A549 (cell line): Measurements from ENCODE around the gene SRL. TPM values are rescaled to one million over a fixed set of nuclear protein-coding genes. Genes with fewer than 3 reads are reported as not detected.

ENCODE experiments used
- ATAC-seq, 2 experiments: fragments of 200-7000 bp in 1 of 2; fragments of >200 bp in 1 of 2; cut with Nextera tagmentation in 1 of 2; cut with Tn5 transposase in 1 of 2; 3 replicates each; pipeline versions ENCODE4 v1.8.0 to v1.9.1; 2018 to 2020; ENCODE audit warnings: mild to moderate bottlenecking in 1 of 2, moderate library complexity in 1 of 2
- CTCF ChIA-PET: fragments of 300-600 bp; sonication (Branson Sonifier 250); formaldehyde crosslinking; extraction: SDS; loops from one replicate; lab custom pipeline; 2021; ENCODE audit warnings: antibody characterized with exemption, inconsistent platforms; lab: Yijun Ruan, JAX
- POLR2A ChIA-PET: fragments of 350-600 bp; formaldehyde crosslinking; extraction: SDS; loops from one replicate; lab custom pipeline; 2021; ENCODE audit warnings: antibody characterized with exemption, inconsistent platforms; lab: Yijun Ruan, JAX
- DNase-seq, 2 experiments: peaks; one replicate each; pipeline versions ENCODE4 v3.0.0 to v3.0.0-alpha.2; 2011 to 2016; ENCODE audit warnings: low read depth in 1 of 2, low spot score in 1 of 2
- FAIRE-seq: peaks from 2 replicates; lab custom pipeline; 2011; peaks lifted over from hg19 to GRCh38; lab: Jason Lieb, UNC
- H3K27ac ChIP-seq, 2 experiments: fragments of >200 bp; sonication (Bioruptor Twin); formaldehyde crosslinking; 3 replicates each; pipeline ENCODE4 v1.5.1; 2016 to 2017
- H3K4me1 ChIP-seq: fragments of >200 bp; sonication (Bioruptor Twin); formaldehyde crosslinking; 3 replicates; pipeline ENCODE4 v1.6.1; 2016
- H3K4me2 ChIP-seq: fragments of >200 bp; sonication (Bioruptor Twin); formaldehyde crosslinking; 3 replicates; pipeline ENCODE4 v1.6.1; 2016
- H3K4me3 ChIP-seq: fragments of >200 bp; sonication (Bioruptor Twin); formaldehyde crosslinking; 3 replicates; pipeline ENCODE4 v1.5.1; 2016
- H3K9me3 ChIP-seq: fragments of >200 bp; sonication (Bioruptor Twin); formaldehyde crosslinking; 3 replicates; pipeline ENCODE4 v1.6.1; 2016
- BHLHE40 ChIP-seq: IDR thresholded peaks from 2 replicates; pipeline ENCODE4 v1.6.1; 2012; ENCODE audit warnings: low read depth, low read length, inconsistent platforms
- CBX8 ChIP-seq: fragments of 200-600 bp; sonication (generic); IDR thresholded peaks from 2 replicates; pipeline ENCODE4 v1.6.1; 2016
- CHD2 ChIP-seq: fragments of 150-350 bp; IDR thresholded peaks from 2 replicates; pipeline ENCODE4 v1.6.1; 2014; ENCODE audit warnings: low read length; ENCODE audit not compliant: partially characterized antibody
- CHD4 ChIP-seq: fragments of 200-600 bp; sonication (generic); IDR thresholded peaks from 2 replicates; pipeline ENCODE4 v1.6.1; 2016; ENCODE audit warnings: antibody characterized with exemption, mild to moderate bottlenecking, borderline replicate concordance
- EHMT2 ChIP-seq: fragments of 200-600 bp; sonication (generic); IDR thresholded peaks from 2 replicates; pipeline ENCODE4 v1.6.1; 2016; ENCODE audit warnings: antibody characterized with exemption, low read depth, mild to moderate bottlenecking, moderate library complexity
- EP300 ChIP-seq, 2 experiments: fragments of >200 bp; sonication (Bioruptor Twin); formaldehyde crosslinking; IDR thresholded peaks; 2 replicates in 1 of 2; 3 replicates in 1 of 2; pipeline ENCODE4 v1.6.1; 2016 to 2017
- GATA3 ChIP-seq: IDR thresholded peaks from 2 replicates; pipeline ENCODE4 v1.6.1; 2012; ENCODE audit warnings: borderline replicate concordance
- HDAC2 ChIP-seq: fragments of 200-600 bp; sonication (generic); IDR thresholded peaks from 2 replicates; pipeline ENCODE4 v1.6.1; 2016
- HOXA7 ChIP-seq: fragments of 250-450 bp; sonication (Bioruptor Pico); IDR thresholded peaks from 2 replicates; pipeline ENCODE4 v1.5.0; 2020; ENCODE audit warnings: mild to moderate bottlenecking, moderate library complexity
- JUN ChIP-seq, 2 experiments: fragments of >200 bp; sonication (Bioruptor Twin); formaldehyde crosslinking; IDR thresholded peaks; 2 replicates in 1 of 2; 3 replicates in 1 of 2; pipeline ENCODE4 v1.6.1; 2016 to 2017
- JUNB ChIP-seq: fragments of >200 bp; sonication (Bioruptor Twin); formaldehyde crosslinking; IDR thresholded peaks from 2 replicates; pipeline ENCODE4 v1.6.1; 2016
- KDM1A ChIP-seq: fragments of 200-600 bp; sonication (generic); IDR thresholded peaks from 2 replicates; pipeline ENCODE4 v1.6.1; 2016; ENCODE audit warnings: low read depth, mild to moderate bottlenecking
- NPAS2 ChIP-seq: fragments of 250-450 bp; sonication (Bioruptor Pico); IDR thresholded peaks from 2 replicates; pipeline ENCODE4 v1.8.0; 2022; ENCODE audit warnings: mild to moderate bottlenecking, moderate library complexity, borderline replicate concordance
- PHF8 ChIP-seq: fragments of 200-600 bp; sonication (generic); IDR thresholded peaks from 2 replicates; pipeline ENCODE4 v1.6.1; 2016; ENCODE audit warnings: low read depth, mild to moderate bottlenecking, antibody characterized with exemption, moderate library complexity, borderline replicate concordance
- POLR2A ChIP-seq: IDR thresholded peaks from 2 replicates; pipeline ENCODE4 v1.6.1; 2012; ENCODE audit warnings: mild to moderate bottlenecking, low read length
- POLR2AphosphoS2 ChIP-seq: conservative IDR thresholded peaks from 2 replicates; pipeline ENCODE4 v1.6.1; 2012; ENCODE audit warnings: low read length, improper control_type of control experiment, inconsistent platforms
- RNF2 ChIP-seq: fragments of 200-600 bp; sonication (generic); IDR thresholded peaks from 2 replicates; pipeline ENCODE4 v1.6.1; 2016; ENCODE audit warnings: low read depth, mild to moderate bottlenecking, antibody characterized with exemption, moderate library complexity, borderline replicate concordance
- SMC3 ChIP-seq: fragments of >200 bp; sonication (Bioruptor Twin); formaldehyde crosslinking; IDR thresholded peaks from 3 replicates; pipeline ENCODE4 v1.6.1; 2018; ENCODE audit warnings: inconsistent platforms
- SREBF2 ChIP-seq: fragments of 450-650 bp; IDR thresholded peaks from 2 replicates; pipeline ENCODE4 v1.6.1; 2014; ENCODE audit warnings: mild to moderate bottlenecking, moderate library complexity
- TFCP2L1 ChIP-seq: fragments of 250-450 bp; sonication (Bioruptor Pico); IDR thresholded peaks from 2 replicates; pipeline ENCODE4 v1.5.0; 2021; ENCODE audit warnings: mild to moderate bottlenecking
- TP53 ChIP-seq: fragments of 250-450 bp; sonication (Bioruptor Pico); IDR thresholded peaks from 2 replicates; pipeline ENCODE4 v1.5.0; 2021; ENCODE audit warnings: mild to moderate bottlenecking, moderate library complexity
- ZC3H11A ChIP-seq: fragments of 450-650 bp; IDR thresholded peaks from 2 replicates; pipeline ENCODE4 v1.6.1; 2014; ENCODE audit warnings: antibody characterized with exemption, mild to moderate bottlenecking
- WGBS: methylation state at CpG from one replicate; pipeline ENCODE4 v1.1.6; 2017; ENCODE audit errors: missing lambda C conversion rate; 5-methylcytosine and 5-hydroxymethylcytosine counted together
- polyA plus RNA-seq, 4 experiments: library from polyadenylated mRNA; depleted of rRNA in 3 of 4; stranded (reverse); fragments of >200 nt; fragmentation: RNase III in 1 of 4; extraction: RNeasy Plus Mini Kit Qiagen cat#74134 plus additional on column Dnase treatment in 1 of 4; gene quantifications; 2 replicates in 3 of 4; 3 replicates in 1 of 4; pipeline ENCODE4 v1.2.3, GENCODE V29; 2011 to 2017
- TF ChIP-seq, protein P1 (sequence below): fragments of 250-450 bp; sonication (Bioruptor Pico); IDR thresholded peaks from 2 replicates; pipeline ENCODE4 v1.5.0; 2021; ENCODE audit warnings: mild to moderate bottlenecking, moderate library complexity, borderline replicate concordance
- TF ChIP-seq, protein P2 (sequence below): fragments of 150-350 bp; IDR thresholded peaks from 2 replicates; pipeline ENCODE4 v1.6.1; 2014; ENCODE audit warnings: low read depth, mild to moderate bottlenecking, low read length
- TF ChIP-seq, protein P3 (sequence below): fragments of 200-600 bp; sonication (generic); IDR thresholded peaks from 2 replicates; pipeline ENCODE4 v1.6.1; 2016; ENCODE audit warnings: antibody characterized with exemption, mild to moderate bottlenecking, moderate library complexity
- TF ChIP-seq, protein P4 (sequence below): fragments of >200 bp; sonication (Bioruptor Twin); formaldehyde crosslinking; IDR thresholded peaks from 2 replicates; pipeline ENCODE4 v1.6.1; 2016
- TF ChIP-seq, protein P5 (sequence below): IDR thresholded peaks from 2 replicates; pipeline ENCODE4 v1.6.1; 2012
- TF ChIP-seq, protein P6 (sequence below): IDR thresholded peaks from 2 replicates; pipeline ENCODE4 v1.6.1; 2012
- TF ChIP-seq, protein P7 (sequence below): fragments of 450-650 bp; IDR thresholded peaks from 2 replicates; pipeline ENCODE4 v1.6.1; 2014; ENCODE audit warnings: antibody characterized with exemption

The SRL gene
- polyA plus RNA-seq, 2 of the 4 experiments (the other 2 are of a cell fraction): 0.03 TPM; not detected in 1

DNA sequence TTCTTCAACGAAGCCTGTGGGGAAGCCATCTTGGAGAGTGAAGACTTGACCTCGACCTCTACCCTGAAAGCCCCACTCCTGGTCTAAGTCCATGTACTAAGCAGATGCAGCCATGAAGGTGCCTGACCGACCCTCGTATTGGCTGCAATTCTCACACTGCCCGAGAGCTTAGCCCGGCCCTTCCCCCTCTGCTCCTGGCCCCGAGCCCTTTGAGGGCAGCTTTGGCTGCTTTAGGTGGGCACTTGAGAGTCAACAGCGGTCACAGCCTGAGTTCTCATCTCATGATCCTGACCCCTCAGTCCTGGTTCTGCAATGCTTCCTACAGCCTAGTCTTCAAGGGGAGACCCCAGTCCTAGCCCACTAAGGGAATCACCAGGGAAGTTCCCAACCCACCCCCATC lies 35.9 kb downstream of the SRL start:
- ChIA-PET CTCF (interaction anchor here (0.9 to 10.1 kb wide), 5 partner anchors 29 to 223 kb away, joined by 3 to 203 read pairs (median 4); no protein-coding TSS in a partner anchor), POLR2A (no interaction called here)
- no peak for TF ChIP-seq SMC3
- no peak for TF ChIP-seq EHMT2
- TF ChIP-seq, protein P1, sequence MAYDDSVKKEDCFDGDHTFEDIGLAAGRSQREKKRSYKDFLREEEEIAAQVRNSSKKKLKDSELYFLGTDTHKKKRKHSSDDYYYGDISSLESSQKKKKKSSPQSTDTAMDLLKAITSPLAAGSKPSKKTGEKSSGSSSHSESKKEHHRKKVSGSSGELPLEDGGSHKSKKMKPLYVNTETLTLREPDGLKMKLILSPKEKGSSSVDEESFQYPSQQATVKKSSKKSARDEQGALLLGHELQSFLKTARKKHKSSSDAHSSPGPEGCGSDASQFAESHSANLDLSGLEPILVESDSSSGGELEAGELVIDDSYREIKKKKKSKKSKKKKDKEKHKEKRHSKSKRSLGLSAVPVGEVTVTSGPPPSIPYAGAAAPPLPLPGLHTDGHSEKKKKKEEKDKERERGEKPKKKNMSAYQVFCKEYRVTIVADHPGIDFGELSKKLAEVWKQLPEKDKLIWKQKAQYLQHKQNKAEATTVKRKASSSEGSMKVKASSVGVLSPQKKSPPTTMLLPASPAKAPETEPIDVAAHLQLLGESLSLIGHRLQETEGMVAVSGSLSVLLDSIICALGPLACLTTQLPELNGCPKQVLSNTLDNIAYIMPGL: no peak
- no peak for TF ChIP-seq POLR2AphosphoS2
- no peak for TF ChIP-seq KDM1A
- no peak for TF ChIP-seq JUN (IDR thresholded peaks at IDR 0.05)
- no peak for TF ChIP-seq CBX8
- TF ChIP-seq, protein P2, sequence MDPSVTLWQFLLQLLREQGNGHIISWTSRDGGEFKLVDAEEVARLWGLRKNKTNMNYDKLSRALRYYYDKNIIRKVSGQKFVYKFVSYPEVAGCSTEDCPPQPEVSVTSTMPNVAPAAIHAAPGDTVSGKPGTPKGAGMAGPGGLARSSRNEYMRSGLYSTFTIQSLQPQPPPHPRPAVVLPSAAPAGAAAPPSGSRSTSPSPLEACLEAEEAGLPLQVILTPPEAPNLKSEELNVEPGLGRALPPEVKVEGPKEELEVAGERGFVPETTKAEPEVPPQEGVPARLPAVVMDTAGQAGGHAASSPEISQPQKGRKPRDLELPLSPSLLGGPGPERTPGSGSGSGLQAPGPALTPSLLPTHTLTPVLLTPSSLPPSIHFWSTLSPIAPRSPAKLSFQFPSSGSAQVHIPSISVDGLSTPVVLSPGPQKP: no peak
- TF ChIP-seq SREBF2: no peak
- no peak for TF ChIP-seq EP300 (IDR thresholded peaks at IDR 0.05)
- TF ChIP-seq, protein P3, sequence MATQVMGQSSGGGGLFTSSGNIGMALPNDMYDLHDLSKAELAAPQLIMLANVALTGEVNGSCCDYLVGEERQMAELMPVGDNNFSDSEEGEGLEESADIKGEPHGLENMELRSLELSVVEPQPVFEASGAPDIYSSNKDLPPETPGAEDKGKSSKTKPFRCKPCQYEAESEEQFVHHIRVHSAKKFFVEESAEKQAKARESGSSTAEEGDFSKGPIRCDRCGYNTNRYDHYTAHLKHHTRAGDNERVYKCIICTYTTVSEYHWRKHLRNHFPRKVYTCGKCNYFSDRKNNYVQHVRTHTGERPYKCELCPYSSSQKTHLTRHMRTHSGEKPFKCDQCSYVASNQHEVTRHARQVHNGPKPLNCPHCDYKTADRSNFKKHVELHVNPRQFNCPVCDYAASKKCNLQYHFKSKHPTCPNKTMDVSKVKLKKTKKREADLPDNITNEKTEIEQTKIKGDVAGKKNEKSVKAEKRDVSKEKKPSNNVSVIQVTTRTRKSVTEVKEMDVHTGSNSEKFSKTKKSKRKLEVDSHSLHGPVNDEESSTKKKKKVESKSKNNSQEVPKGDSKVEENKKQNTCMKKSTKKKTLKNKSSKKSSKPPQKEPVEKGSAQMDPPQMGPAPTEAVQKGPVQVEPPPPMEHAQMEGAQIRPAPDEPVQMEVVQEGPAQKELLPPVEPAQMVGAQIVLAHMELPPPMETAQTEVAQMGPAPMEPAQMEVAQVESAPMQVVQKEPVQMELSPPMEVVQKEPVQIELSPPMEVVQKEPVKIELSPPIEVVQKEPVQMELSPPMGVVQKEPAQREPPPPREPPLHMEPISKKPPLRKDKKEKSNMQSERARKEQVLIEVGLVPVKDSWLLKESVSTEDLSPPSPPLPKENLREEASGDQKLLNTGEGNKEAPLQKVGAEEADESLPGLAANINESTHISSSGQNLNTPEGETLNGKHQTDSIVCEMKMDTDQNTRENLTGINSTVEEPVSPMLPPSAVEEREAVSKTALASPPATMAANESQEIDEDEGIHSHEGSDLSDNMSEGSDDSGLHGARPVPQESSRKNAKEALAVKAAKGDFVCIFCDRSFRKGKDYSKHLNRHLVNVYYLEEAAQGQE: no peak
- no peak for TF ChIP-seq HDAC2
- no peak for TF ChIP-seq JUNB
- TF ChIP-seq, protein P4, sequence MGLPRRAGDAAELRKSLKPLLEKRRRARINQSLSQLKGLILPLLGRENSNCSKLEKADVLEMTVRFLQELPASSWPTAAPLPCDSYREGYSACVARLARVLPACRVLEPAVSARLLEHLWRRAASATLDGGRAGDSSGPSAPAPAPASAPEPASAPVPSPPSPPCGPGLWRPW: no peak
- no peak for TF ChIP-seq GATA3
- FAIRE-seq: no peak
- ATAC-seq: no peak
- Histone ChIP-seq H3K27ac (no peak overlapping the region), H3K4me1 (no peaks in the 10 kb centered on the region), H3K9me3 (no peaks in the 10 kb centered on the region), H3K4me2 (no peak overlapping the region), H3K4me3 (no peak overlapping the region)
- 59% methylated on average over 5 of the region's 8 CpGs for WGBS
- DNase-seq: no peak

DNA sequence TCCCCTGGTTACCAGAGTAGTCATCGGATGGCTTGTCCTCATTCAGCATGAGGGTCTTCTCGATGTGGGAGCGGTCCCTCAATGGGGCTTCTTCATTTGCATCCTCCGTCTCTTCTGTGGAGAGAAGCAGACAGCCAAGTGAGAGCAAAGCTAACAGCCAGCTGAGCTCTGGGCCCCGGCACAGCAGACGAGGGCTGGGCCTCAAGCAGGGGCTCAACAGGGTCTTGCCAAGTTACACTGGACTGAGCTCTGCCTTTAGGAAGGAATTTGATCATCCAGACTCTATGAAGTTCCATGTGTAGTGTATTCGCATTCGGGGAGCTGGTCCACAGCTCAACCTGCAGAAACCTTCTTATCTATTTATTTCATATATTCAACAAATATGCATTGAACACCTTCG lies 37.4 kb downstream of the SRL start:
- Histone ChIP-seq H3K27ac (no peak overlapping the region), H3K9me3 (no peaks in the 10 kb centered on the region), H3K4me2 (no peak overlapping the region), H3K4me3 (no peak overlapping the region), H3K4me1 (peaks cover 7% of the 10 kb centered on the region; the same call in 2 of the 3 replicates)
- ChIA-PET POLR2A (interaction anchor here (0.8 kb wide), 1 partner anchor 67 kb away, joined by 3 read pairs; no protein-coding TSS in a partner anchor), CTCF (interaction anchor here (0.6 to 10.1 kb wide), 7 partner anchors 10 to 265 kb away, joined by 3 to 203 read pairs (median 3); no protein-coding TSS in a partner anchor)
- TF ChIP-seq CBX8: no peak
- TF ChIP-seq POLR2AphosphoS2: no peak
- TF ChIP-seq CHD2: no peak
- TF ChIP-seq EP300 (IDR thresholded peaks at IDR 0.05): no peak
- TF ChIP-seq, protein P5, sequence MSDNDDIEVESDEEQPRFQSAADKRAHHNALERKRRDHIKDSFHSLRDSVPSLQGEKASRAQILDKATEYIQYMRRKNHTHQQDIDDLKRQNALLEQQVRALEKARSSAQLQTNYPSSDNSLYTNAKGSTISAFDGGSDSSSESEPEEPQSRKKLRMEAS: no peak
- TF ChIP-seq EHMT2: no peak
- TF ChIP-seq RNF2: no peak
- TF ChIP-seq POLR2A: no peak
- TF ChIP-seq, protein P6, sequence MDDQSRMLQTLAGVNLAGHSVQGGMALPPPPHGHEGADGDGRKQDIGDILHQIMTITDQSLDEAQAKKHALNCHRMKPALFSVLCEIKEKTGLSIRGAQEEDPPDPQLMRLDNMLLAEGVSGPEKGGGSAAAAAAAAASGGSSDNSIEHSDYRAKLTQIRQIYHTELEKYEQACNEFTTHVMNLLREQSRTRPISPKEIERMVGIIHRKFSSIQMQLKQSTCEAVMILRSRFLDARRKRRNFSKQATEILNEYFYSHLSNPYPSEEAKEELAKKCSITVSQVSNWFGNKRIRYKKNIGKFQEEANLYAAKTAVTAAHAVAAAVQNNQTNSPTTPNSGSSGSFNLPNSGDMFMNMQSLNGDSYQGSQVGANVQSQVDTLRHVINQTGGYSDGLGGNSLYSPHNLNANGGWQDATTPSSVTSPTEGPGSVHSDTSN: no peak
- TF ChIP-seq TP53 (CRISPR knock-in tag): no peak
- TF ChIP-seq TFCP2L1 (CRISPR knock-in tag): no peak
- TF ChIP-seq ZC3H11A: no peak
- TF ChIP-seq CHD4: no peak
- no peak for TF ChIP-seq BHLHE40
- TF ChIP-seq, protein P2: no peak
- TF ChIP-seq, protein P7, sequence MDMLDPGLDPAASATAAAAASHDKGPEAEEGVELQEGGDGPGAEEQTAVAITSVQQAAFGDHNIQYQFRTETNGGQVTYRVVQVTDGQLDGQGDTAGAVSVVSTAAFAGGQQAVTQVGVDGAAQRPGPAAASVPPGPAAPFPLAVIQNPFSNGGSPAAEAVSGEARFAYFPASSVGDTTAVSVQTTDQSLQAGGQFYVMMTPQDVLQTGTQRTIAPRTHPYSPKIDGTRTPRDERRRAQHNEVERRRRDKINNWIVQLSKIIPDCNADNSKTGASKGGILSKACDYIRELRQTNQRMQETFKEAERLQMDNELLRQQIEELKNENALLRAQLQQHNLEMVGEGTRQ: no peak
- no peak for TF ChIP-seq NPAS2 (CRISPR knock-in tag)
- no peak for TF ChIP-seq PHF8
- no peak for TF ChIP-seq HOXA7 (CRISPR knock-in tag)
- 81% methylated on average over 8 of the region's 9 CpGs for WGBS
- ATAC-seq (no peak), DNase-seq (no peak), FAIRE-seq (no peak)
